Amniotic epithelial cell (primary cell): ENCODE results near the gene CABP1.
A peak's percentile ranks its signal among the peaks of the same experiment; 100 is the strongest.
"Not testable (repeated sequence)": the region's sequence is repeated elsewhere in the genome, so short reads cannot be mapped to it uniquely, and the experiment has no call there.

Experiments used
- DNase-seq: peaks from one replicate; pipeline ENCODE4 v3.0.0-alpha.2; 2010; ENCODE audit warnings: low read depth

The CABP1 gene

DNA sequence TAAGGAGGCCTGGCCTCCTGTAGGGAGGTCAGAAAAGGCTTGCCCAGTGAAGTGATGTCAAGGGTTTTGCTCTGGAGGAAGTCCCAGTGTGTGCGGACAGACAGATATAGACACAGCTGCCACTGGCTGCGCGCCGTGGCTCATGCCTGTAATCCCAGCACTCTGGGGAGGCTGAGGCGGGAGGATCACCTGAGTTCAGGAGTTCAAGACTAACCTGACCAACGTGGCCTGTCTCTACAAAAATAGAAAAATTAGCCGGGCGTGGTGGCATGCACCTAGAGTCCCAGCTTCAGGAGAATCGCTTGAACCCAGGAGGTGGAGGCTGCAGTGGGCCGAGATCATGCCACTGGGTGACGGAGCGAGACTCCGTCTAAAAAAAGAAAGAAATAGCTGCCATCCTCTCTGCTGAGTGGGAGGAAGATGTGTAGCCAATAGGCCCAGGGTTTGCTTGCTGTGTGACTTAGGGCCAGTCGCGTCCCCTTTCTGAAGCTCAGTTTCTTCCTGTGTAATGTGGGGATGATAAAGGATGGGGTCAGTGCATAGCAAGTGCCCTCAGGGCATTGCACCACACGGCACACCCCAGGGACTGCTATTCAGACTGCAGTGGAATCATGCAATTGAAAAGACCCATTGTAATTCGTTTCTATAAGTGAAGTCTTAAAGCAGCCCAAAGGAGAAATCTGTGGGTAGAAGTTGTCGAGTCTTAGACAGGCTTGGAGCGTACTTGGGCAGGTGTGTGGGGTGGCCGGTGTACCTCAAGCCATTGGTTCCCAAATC lies 27.9 kb downstream of the CABP1 start:
- DNase-seq: no peak

DNA sequence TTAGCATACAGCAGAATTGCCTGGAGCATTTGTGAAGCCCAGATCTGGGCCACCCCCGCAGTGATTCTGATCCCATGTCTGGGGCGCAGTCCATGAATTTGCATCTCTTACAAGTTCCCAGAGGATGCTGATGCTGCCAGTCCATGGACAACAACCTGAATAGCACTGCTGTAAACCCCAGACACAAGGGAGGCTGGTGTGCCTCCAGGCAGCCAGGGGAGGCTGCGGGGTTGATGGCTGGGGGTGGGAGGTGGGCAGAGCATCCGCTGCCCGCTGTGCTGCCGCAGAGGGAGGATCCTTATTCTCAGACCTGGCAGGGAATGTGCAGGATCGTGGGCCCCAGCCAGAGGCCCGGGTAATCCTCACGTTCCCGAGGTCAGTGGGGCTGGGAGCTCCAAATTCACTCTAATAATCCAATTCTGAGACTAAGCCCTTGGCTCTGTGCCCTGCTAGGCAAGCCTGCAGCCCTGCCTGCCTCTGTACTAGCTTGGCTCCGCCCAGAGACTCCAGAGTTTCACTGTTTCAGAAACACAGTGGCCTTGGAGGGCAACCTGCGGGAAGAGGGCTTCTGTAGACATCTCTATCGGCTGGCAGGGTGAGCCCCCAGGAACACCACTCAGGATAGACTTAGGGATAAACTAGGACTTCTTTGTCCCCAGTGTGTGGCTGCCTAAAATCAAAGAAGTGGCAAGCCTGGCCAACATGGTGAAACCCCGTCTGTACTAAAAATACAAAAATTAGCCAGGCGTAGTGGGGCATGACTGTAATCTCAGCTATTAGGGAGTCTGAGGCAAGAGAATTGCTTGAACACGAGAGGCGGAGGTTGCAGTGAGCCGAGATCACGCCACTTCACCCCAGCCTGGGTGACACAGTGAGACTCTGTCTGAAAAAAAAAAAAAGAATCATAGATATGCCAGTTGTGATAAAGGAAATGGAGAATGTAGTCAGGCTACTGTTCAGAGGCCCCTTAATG lies 28.7 kb downstream of the CABP1 start:
- DNase-seq: peak; percentile 37

DNA sequence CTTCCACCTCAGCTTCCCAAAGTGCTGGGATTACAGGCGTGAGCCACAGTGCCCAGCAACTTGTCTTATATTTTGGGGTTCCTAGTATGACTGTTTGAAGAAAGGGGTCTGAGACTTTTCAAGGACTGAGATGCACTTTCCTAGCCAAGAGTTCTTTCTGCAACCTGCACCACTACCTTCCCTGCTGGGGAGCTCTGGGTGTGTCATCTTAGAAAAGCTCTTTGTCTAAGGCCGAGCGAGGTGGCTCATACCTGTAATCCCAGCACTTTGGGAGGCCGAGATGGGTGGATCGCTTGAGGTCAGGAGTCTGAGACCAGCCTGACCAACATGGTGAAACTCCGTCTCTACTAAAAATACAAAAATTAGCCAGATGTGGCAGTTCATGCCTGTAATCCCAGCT lies 29.8 kb downstream of the CABP1 start:
- DNase-seq: not testable (repeated sequence)

DNA sequence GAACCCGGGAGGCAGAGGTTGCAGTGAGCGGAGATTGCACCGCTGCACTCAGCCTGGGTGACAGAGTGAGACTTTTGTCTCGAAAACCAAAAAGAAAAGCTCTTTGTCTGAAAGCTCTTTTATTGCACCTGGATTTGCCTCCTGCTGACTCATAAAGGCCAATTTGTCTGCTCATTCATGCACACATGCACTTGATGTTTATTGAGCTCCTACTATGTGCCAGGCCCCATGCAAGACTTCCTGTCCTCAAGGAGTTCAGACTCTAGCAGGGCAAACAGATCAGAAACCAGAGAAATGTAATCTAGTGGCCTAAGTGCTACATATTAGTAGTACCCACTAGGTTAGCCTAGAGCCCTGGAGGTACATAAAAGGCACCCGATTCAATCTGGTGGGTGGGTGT lies 30.2 kb downstream of the CABP1 start:
- no peak for DNase-seq

DNA sequence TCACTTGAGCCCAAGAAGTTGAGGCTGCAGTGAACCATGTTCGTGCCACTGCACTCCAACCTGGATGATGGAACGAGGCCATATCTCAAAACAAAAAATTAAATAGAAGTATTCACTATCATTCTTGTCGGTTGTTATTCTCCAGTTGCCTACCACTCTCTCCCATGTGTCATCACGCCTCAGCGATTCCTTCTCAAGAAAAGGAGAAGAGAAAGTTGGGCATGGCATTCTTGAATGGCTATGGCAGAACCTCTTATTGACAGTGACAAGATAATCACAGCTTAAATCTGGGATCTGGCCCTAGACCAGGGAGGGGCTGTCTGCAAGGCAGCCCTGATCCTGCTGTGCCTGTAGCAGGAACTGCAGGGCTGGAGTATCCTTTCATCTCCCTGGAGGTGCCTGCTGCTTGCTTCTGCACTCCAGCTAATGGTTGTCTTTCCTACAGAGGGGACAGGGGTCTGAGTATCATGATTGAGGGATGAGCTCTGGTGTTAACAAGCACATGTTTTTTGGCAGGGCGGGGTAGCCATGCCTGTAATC lies 33.7 kb downstream of the CABP1 start:
- no peak for DNase-seq

DNA sequence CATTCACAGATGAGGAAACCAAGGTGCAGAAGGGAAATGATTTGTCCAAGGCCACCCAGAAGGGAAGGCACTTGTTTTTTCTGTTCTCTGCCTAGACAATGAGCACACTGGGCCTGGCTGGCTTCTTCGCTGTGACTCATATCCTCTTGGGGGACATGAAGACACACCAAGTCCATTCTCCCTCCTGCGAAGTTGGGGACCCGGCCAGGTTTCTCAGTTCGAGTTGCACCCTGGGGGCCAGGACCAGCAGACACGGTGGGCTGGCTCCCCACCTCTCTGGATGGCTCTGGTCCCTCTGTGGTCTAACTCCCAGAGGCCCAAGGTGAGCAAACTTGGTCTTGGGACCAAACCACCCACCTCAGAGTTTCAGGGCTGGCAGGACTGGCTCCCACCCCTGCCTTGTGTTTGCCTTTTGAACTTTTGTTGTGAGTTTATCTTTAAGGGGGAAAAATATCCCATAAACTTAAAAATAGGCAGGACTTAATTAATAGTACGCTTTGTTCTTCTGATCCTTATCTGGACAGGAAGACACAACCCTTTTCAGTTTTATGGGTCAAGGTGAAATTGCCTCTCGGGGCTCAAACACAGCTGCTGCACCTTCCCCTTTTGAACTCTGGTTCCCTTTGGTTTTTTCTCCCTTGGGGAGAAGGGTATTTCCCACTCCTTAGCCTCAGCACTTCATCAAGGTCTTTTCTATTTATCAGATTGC lies 37.5 kb downstream of the CABP1 start:
- DNase-seq: no peak

DNA sequence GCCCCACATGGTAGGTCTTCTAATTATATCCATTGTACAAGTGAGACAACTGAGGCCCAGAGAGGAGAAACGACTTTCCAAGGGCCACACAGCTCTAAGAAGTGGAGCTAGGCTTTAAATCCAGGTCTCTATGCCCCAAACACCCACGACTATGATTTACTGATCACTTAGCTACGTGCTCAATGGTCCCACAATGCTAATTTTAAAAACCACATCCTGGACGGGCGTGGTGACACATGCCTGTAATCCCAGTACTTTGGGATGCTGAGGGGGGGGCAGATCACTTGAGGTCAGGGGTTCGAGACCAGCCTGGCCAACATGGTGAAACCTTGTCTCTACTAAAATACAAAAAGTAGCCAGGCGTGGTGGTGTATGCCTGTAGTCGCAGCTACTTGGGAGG lies 38.1 kb downstream of the CABP1 start:
- no peak for DNase-seq

GRCh38 chr12:120680165-120680738 lies 39.8 kb downstream of the CABP1 start:
- DNase-seq: no peak

GRCh38 chr12:120684523-120684932 lies 44.1 kb downstream of the CABP1 start:
- DNase-seq: peak; percentile 67

DNA sequence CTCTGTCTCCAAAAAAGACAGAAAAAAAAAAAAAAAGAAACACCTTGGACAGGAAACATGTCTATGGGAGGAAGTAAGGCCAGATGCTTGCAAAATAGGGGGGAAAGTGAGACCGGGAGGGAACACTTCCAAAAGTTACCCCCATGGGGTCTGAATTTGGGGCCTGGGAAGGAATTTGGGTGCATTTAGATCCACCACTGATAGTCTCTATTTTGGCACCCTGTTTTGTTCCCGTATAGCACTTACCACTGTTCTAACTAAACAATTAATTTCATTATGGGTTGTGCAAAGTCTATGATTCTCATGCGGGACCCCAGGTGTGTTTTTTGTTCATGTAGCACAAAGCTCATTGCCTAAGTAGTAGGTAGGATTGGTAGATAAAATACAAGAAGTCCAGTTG lies 45.1 kb downstream of the CABP1 start:
- no peak for DNase-seq

GRCh38 chr12:120686151-120686689 lies 45.8 kb downstream of the CABP1 start:
- peak; percentile 95 for DNase-seq

DNA sequence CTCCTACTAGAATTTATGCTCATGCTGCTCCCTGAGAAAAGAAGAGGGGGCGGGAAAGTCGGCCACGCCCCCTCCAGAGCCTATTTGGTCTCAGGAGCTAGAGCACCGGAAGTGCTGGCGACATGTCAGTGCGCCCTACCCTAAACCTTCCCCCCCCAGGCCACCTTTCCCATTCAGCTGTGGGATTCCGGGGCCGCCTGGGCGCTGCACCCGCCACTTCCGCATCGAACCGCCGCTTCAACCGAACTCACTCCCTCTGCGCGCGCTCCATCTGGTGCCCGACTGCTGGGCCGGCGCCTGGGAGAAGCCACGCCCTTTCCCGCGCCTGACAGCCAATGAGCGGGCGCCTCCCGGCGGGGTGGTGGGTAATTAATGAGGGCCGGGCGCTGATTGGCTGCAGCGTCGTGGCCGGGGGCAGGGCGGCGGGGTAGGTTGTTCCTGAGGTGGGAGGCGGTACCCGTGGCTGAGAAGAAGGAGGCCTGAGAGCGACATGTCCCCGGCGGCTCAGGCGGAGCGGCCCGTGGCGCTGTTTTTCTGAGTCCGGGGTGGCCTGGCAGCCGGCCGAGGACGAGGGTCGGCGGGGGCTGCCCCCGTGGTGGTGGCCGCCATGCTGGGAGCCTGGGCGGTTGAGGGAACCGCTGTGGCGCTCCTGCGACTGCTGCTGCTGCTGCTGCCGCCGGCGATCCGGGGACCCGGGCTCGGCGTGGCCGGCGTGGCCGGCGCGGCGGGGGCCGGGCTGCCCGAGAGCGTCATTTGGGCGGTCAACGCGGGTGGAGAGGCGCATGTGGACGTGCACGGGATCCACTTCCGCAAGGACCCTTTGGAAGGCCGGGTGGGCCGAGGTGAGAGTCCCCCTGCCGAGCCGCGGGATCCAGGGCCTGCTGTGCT lies 46.5 kb downstream of the CABP1 start, which contains the start of gene MLEC:
TSS of gene MLEC (plus strand) at position 460 of the 888 bp plus-strand sequence. CDS start at position 608, 148 bp downstream.
- peak; percentile 89 for DNase-seq

DNA sequence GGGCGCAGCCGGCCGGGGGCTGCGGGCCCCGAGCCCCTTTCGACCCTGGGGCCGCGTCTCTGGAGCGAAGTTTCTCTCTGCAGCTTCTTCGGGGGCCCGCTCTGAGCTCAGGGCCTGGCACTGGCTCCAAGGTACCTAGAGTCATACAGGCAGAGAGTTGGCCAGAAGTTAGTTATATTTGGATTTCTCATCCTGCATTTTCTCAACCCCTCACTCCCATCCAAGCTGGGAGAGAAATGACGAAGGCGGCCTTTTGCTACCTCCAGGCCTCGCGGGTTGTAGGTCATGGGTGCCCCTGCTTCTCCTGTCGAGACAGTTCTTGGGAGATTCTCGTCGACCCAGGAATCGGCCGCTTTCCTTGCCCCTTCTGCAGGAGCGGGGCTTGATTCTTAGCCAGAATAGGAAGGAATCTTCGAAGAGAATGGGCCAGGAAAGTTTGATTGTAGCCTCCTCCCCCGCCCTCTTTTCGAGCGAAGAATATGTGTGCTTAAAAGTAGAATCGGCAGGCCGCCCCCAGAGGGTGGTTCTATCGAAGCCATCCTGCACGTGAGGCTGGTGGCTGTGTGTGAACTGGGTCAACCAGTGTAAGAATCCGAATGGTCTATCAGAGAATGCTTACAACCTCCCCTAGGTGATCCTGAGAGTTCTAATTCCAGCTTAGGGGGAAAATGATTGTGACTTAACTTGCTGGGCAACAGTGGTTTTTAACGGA lies 47.3 kb downstream of the CABP1 start:
- no peak for DNase-seq

DNA sequence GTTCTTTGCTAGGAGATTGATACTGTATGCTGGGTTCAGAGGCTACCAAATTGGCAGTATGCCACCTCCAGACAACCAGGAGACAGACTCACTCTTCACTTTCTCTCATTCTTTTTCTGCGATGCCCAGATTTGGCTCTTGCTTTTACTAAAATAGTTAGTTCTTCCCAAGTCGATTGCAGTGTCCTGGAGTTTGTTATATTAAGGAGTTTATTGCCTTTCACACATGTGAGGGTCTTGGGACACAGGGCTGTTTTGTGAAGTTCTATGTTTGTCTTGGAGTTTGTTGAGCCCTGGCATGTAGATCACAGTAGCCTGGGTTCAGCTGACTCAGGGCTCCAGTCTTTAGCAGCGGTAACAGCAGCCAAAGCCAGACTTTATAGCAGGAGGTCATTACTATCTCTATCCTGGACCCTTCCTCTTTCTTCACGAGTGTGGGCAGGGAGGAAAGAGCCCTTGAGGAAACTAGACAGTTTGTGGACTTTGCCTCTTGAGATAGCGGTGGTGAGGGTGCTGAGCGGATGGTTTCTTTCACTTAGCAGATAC lies 48.2 kb downstream of the CABP1 start:
- peak; percentile 47 for DNase-seq

DNA sequence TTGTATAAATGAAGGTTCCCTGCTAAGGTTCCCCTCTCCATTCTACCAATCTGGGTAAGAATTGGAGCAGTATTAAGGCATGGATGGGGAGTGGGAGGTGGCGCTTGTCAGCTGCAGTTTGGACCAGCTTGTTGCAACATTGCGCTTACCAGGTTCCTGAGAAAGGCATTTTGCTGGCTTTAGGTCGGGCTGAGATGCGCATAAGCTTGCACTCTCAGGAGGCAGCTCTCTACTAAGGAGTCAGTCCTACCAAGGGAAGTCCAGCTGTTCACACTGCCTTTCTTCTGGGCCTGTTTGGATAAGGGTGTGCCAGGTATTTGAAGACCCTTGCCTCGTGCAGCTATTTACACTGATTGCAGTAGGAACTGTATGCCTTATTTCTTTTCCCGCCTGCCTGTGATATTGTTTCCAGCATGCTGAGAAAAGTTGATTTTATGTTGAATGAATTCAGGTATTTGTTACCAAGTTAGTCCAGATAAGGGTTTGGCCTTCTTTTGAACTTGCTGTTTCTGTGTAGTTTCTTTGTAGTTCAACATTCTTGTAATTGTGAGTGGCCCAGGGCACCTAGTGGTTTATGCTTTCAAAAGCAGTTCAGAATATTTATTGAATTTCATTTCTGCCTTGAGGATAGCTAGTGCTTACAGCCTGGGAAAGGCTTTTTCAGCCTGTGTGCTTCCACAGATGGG lies 49.1 kb downstream of the CABP1 start:
- DNase-seq: peak; percentile 27

DNA sequence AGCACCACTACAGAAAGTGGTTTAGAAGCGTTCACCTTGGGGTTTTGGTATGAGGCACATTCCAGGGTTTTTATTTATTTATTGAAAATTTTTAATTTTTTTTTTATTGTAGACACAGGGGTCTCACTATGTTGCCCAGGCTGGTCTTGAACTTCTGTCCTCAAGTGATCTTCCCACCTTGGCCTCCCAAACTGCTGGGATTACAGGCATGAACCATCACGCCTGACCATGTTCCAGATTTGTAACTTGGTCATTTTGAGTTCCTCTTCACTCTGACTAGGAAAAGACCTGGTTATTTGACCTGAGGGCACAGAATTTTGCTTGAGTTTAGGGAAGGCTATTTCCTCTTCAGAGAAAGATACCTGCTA lies 49.6 kb downstream of the CABP1 start:
- DNase-seq: no peak

DNA sequence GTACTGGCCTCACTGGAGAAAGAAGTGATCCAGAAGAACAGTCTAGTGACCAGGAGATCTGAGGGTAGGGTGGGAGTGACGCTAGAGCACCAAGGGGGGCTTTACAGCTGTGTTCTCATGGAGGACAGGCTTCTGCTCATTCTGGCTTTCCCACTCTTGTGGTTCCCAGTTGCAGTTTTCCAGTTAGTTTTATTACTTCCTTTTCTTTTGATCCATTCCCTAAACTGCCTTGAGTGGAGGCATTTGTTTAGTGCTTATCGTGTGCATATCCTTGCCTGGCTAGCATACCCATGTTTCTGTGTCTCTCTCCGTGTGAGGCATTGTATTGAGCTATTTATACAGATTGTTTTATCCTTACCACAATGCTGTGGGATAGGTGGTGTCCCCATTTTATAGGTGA lies 50.6 kb downstream of the CABP1 start:
- no peak for DNase-seq

DNA sequence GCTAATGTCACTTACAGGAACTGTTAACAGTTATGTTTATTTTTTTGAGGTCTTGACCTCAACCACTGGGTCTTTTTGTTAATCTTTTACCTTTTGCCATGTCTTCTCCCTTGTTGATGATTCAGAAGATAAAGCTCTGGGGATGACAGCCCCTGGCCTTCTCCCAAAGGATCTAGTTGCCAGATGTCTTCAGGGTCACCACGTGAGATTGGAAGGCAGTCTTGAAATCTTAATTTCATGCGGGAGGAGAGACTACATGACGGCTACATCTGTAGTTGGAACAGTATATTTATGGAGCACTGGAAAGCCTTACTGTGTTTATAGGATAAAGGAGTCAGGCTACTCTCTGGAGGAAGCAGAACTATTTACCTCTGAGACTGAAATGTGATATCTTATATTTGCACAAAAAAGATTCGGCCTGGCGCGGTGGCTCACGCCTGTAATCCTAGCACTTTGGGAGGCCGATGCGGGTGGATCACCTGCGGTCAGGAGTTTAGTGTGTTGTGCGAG lies 52.2 kb downstream of the CABP1 start:
- DNase-seq: peak; percentile 80

DNA sequence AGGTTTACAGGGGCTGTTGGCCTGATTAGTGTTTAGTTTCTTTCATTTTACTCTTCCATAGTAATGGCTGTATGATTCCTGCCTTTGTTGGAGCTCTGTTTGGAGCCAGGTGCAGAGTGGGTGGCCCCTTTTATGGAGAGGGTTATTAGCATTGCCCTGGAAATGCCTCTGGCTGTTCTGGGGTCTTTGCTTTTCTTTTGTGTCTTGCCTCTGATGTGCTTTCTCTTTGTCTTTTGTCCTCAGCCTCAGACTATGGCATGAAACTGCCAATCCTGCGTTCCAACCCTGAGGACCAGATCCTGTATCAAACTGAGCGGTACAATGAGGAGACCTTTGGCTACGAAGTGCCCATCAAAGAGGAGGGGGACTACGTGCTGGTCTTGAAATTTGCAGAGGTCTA lies 53.4 kb downstream of the CABP1 start:
- DNase-seq: no peak
